HCT116 (cell line): Measurements from ENCODE around the gene DIP2C. TPM values are rescaled to one million over a fixed set of nuclear protein-coding genes. Genes with fewer than 3 reads are reported as not detected.

ENCODE experiments used
- ATAC-seq: fragments of 200-7000 bp; cut with Tn5 transposase; 2 replicates; pipeline ENCODE4 v1.9.1; 2020; ENCODE audit warnings: mild to moderate bottlenecking, moderate library complexity
- BruUV-seq: library from RNA; stranded (reverse); fragments of 400-500 nt; replicated peaks from 2 replicates; lab custom pipeline; 2021; lab: Mats Ljungman, UMichigan
- CTCF ChIA-PET: fragments of 300-600 bp; sonication (Branson Sonifier 250); formaldehyde crosslinking; loops from one replicate; lab custom pipeline; 2021; ENCODE audit warnings: antibody characterized with exemption; lab: Charles Lee
- POLR2A ChIA-PET: fragments of 300-600, 350-600 bp; sonication (Branson Sonifier 250); formaldehyde crosslinking; loops from one replicate; lab custom pipeline; 2021; ENCODE audit warnings: antibody characterized with exemption; lab: Charles Lee
- RAD21 ChIA-PET, 2 experiments: fragments of 300-600 bp; sonication (Branson Sonifier 250); formaldehyde crosslinking; loops; one replicate each; lab custom pipeline; 2023; ENCODE audit warnings: low total read pairs in 2 of 2; ENCODE audit not compliant: uncharacterized antibody in 2 of 2, unreplicated experiment in 2 of 2, low non-redundant PET in 1 of 2; lab: Charles Lee
- DNase-seq: peaks from one replicate; pipeline ENCODE4 v3.0.0-alpha.2; 2010; ENCODE audit warnings: low read depth, low spot score
- H2AFZ ChIP-seq: fragments of 200-600 bp; shearing (Covaris generic), sonication (generic); 2 replicates; pipeline ENCODE4 v1.6.1; 2017; ENCODE audit warnings: low read depth, mixed run types, mixed read lengths, antibody characterized with exemption, low read length; ENCODE audit not compliant: poor library complexity, severe bottlenecking
- H3K27ac ChIP-seq: 2 replicates; pipeline ENCODE4 v1.5.1; 2012; ENCODE audit warnings: low read depth, low read length
- H3K27me3 ChIP-seq: fragments of 200-600 bp; sonication (generic); 2 replicates; pipeline ENCODE4 v1.6.1; 2016; ENCODE audit warnings: mixed run types, low read length, mixed read lengths; ENCODE audit not compliant: insufficient read depth
- H3K36me3 ChIP-seq, 2 experiments: fragments of 200-500 bp in 1 of 2; fragments of 200-600 bp in 1 of 2; sonication (Bioruptor generic) in 1 of 2; sonication (generic) in 1 of 2; 2 replicates each; pipeline versions ENCODE4 v1.5.1 to v1.6.1; 2014 to 2016; ENCODE audit warnings: low read length in 2 of 2, inconsistent platforms in 1 of 2, mixed read lengths in 1 of 2, mixed run types in 1 of 2; ENCODE audit not compliant: insufficient read depth in 2 of 2, control insufficient read depth in 1 of 2
- H3K4me1 ChIP-seq, 2 experiments: fragments of 200-600 bp in 1 of 2; sonication (generic) in 1 of 2; 2 replicates each; pipeline versions ENCODE4 v1.5.1 to v1.6.1; 2012 to 2017; ENCODE audit warnings: low read length in 2 of 2, inconsistent platforms in 1 of 2, mild to moderate bottlenecking in 1 of 2, mixed read lengths in 1 of 2, mixed run types in 1 of 2, moderate library complexity in 1 of 2; ENCODE audit not compliant: insufficient read depth in 2 of 2, control insufficient read depth in 1 of 2
- H3K4me2 ChIP-seq: fragments of 200-600 bp; sonication (generic); 2 replicates; pipeline ENCODE4 v1.6.1; 2017; ENCODE audit warnings: mixed run types, low read length, mixed read lengths
- H3K4me3 ChIP-seq, 2 experiments: fragments of 200-600 bp in 1 of 2; sonication (generic) in 1 of 2; replicated peaks in 1 of 2; 2 replicates each; pipeline ENCODE4 v1.5.1; 2011 to 2016; ENCODE audit warnings: low read length in 2 of 2, control low read depth in 1 of 2, low read depth in 1 of 2, mild to moderate bottlenecking in 1 of 2, mixed read lengths in 1 of 2, mixed run types in 1 of 2
- H3K79me2 ChIP-seq: fragments of 200-600 bp; sonication (generic); 2 replicates; pipeline ENCODE4 v1.6.1; 2017; ENCODE audit warnings: mild to moderate bottlenecking, mixed run types, low read length, moderate library complexity, mixed read lengths; ENCODE audit not compliant: insufficient read depth
- H3K9ac ChIP-seq: fragments of 200-600 bp; sonication (generic); 2 replicates; pipeline ENCODE4 v1.6.1; 2016; ENCODE audit warnings: low read length, mixed read lengths
- H3K9me2 ChIP-seq: fragments of 200-600 bp; sonication (generic), shearing (Covaris generic); 2 replicates; pipeline ENCODE4 v1.6.1; 2017; ENCODE audit warnings: mixed run types, mild to moderate bottlenecking, moderate library complexity; ENCODE audit not compliant: insufficient read depth
- H3K9me3 ChIP-seq, 2 experiments: fragments of 200-500 bp in 1 of 2; fragments of 200-600 bp in 1 of 2; sonication (Bioruptor generic) in 1 of 2; sonication (generic) in 1 of 2; 2 replicates each; pipeline ENCODE4 v1.6.1; 2014 to 2017; ENCODE audit warnings: low read length in 2 of 2, mixed read lengths in 2 of 2, inconsistent platforms in 1 of 2, low read depth in 1 of 2, mild to moderate bottlenecking in 1 of 2, mixed run types in 1 of 2, moderate library complexity in 1 of 2; ENCODE audit not compliant: control insufficient read depth in 1 of 2, insufficient read depth in 1 of 2
- H4K20me1 ChIP-seq: fragments of 200-600 bp; sonication (generic), shearing (Covaris generic); 2 replicates; pipeline ENCODE4 v1.6.1; 2017; ENCODE audit warnings: mixed run types, mild to moderate bottlenecking, moderate library complexity; ENCODE audit not compliant: insufficient read depth
- CBX3 ChIP-seq: IDR thresholded peaks from 2 replicates; pipeline ENCODE4 v1.6.1; 2012; ENCODE audit warnings: low read depth
- EGR1 ChIP-seq: IDR thresholded peaks from 2 replicates; pipeline ENCODE4 v1.6.1; 2012; ENCODE audit warnings: low read depth
- EZH2phosphoT487 ChIP-seq: fragments of 200-600 bp; IDR thresholded peaks from 2 replicates; pipeline ENCODE4 v1.6.1; 2018; ENCODE audit warnings: antibody characterized with exemption, borderline replicate concordance
- JUND ChIP-seq: IDR thresholded peaks from 2 replicates; pipeline ENCODE4 v1.6.1; 2012
- POLR2A ChIP-seq: IDR thresholded peaks from 2 replicates; pipeline ENCODE4 v1.7.0; 2011; ENCODE audit warnings: borderline replicate concordance; ENCODE audit not compliant: insufficient read depth, insufficient read length; ENCODE audit errors: extremely low read depth
- SIN3A ChIP-seq: IDR thresholded peaks from 2 replicates; pipeline ENCODE4 v1.6.1; 2012; ENCODE audit warnings: low read depth
- SRF ChIP-seq: IDR thresholded peaks from 2 replicates; pipeline ENCODE4 v1.6.1; 2012; ENCODE audit warnings: low read depth
- TCF7L2 ChIP-seq: IDR thresholded peaks from 2 replicates; pipeline ENCODE4 v1.7.0; 2011; ENCODE audit warnings: borderline replicate concordance, inconsistent platforms; ENCODE audit not compliant: insufficient read depth, insufficient read length; ENCODE audit errors: extremely low read depth
- YY1 ChIP-seq: IDR thresholded peaks from 2 replicates; pipeline ENCODE4 v1.6.1; 2011; ENCODE audit warnings: low read length, low read depth, moderate library complexity, mild to moderate bottlenecking; ENCODE audit not compliant: insufficient replicate concordance; ENCODE audit errors: extremely low read depth
- ZNF274 ChIP-seq: fragments of 200-500 bp; sonication (Bioruptor generic); IDR thresholded peaks from 2 replicates; pipeline ENCODE4 v1.6.1; 2014; ENCODE audit warnings: mild to moderate bottlenecking, low read depth, low read length, inconsistent platforms
- intact Hi-C: fragments of 100-400 bp; cut with micrococcal nuclease; formaldehyde crosslinking; loops from 2 replicates; pipeline ENCODE4 v1.10.0; 2022
- total RNA-seq: library from RNA; stranded (reverse); gene quantifications from one replicate; pipeline ENCODE4 v1.2.1, GENCODE V29; 2021; ENCODE audit not compliant: unreplicated experiment
- TF ChIP-seq, protein P1 (sequence below), 3 experiments: fragments of 200-600 bp in 1 of 3; sonication (generic) in 1 of 3; IDR thresholded peaks in 2 of 3; conservative IDR thresholded peaks in 1 of 3; 2 replicates each; pipeline ENCODE4 v1.5.1; 2012 to 2017; ENCODE audit warnings: low read depth in 2 of 3, low read length in 2 of 3, antibody characterized with exemption in 1 of 3, borderline replicate concordance in 1 of 3, control low read depth in 1 of 3, mild to moderate bottlenecking in 1 of 3, mixed read lengths in 1 of 3, mixed run types in 1 of 3, moderate library complexity in 1 of 3; ENCODE audit not compliant: insufficient read depth in 1 of 3
- TF ChIP-seq, protein P2 (sequence below): IDR thresholded peaks from 2 replicates; pipeline ENCODE4 v1.6.1; 2012

Gene DIP2C
- total RNA-seq, 1 experiment from 2014 or later = 15.4 TPM

- TF ChIP-seq, protein P1, sequence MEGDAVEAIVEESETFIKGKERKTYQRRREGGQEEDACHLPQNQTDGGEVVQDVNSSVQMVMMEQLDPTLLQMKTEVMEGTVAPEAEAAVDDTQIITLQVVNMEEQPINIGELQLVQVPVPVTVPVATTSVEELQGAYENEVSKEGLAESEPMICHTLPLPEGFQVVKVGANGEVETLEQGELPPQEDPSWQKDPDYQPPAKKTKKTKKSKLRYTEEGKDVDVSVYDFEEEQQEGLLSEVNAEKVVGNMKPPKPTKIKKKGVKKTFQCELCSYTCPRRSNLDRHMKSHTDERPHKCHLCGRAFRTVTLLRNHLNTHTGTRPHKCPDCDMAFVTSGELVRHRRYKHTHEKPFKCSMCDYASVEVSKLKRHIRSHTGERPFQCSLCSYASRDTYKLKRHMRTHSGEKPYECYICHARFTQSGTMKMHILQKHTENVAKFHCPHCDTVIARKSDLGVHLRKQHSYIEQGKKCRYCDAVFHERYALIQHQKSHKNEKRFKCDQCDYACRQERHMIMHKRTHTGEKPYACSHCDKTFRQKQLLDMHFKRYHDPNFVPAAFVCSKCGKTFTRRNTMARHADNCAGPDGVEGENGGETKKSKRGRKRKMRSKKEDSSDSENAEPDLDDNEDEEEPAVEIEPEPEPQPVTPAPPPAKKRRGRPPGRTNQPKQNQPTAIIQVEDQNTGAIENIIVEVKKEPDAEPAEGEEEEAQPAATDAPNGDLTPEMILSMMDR (IDR thresholded peaks at IDR 0.05 in 2 of 3, conservative IDR thresholded peaks at IDR 0.05 in 1 of 3; ENCODE audit: borderline replicate concordance in 1 of 3, insufficient read depth in 1 of 3, low read depth in 2 of 3, low read length in 2 of 3) = no peak
- TF ChIP-seq POLR2A = no peak
- no peak for TF ChIP-seq TCF7L2
- no peak for TF ChIP-seq CBX3
Measured at GRCh38 chr10:269440-270074, 419.9 kb downstream of the DIP2C start (continued).

DNA sequence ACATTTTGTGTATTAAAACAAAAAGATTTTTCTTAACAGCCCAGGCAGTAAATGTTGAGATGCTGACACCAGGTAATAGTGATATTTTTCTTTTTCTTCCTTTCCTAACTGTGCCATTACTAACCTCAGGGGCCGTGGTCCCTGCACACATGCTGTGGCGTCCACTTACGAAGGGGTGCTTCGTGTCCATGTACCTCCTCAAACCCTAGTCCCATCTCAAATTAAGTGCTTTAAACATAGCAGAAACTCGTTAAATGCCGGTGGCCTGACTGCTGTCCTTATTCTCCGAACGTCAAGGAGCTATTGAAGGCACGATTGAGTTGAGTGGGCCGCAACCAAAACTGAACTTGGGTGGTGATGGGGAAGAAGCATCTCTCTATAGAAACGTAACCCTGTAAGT lies 421.8 kb downstream of the DIP2C start:
- CTCF ChIA-PET = no interaction called here
- H3K27ac ChIP-seq = no peak overlapping the region
- H3K79me2 ChIP-seq = no peaks in the 10 kb centered on the region
- TF ChIP-seq POLR2A (no peak), EGR1 (no peak), SIN3A (no peak), EZH2phosphoT487 (no peak), TCF7L2 (no peak), ZNF274 (no peak), JUND (no peak), SRF (no peak), CBX3 (no peak), YY1 (no peak)
- TF ChIP-seq, protein P2, sequence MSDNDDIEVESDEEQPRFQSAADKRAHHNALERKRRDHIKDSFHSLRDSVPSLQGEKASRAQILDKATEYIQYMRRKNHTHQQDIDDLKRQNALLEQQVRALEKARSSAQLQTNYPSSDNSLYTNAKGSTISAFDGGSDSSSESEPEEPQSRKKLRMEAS = no peak
- BruUV-seq = no TSS peak
- RAD21 ChIA-PET = no interaction called here
- H3K9me2 ChIP-seq = no peaks in the 10 kb centered on the region
- no peak for ATAC-seq
- no peaks in the 10 kb centered on the region for H3K36me3 ChIP-seq
- H4K20me1 ChIP-seq = no peaks in the 10 kb centered on the region
- no peaks in the 10 kb centered on the region for H3K27me3 ChIP-seq
- DNase-seq = no peak
- POLR2A ChIA-PET = no interaction called here
- no peak overlapping the region for H3K4me2 ChIP-seq
- no peak overlapping the region for H3K9ac ChIP-seq
- H3K4me1 ChIP-seq = peaks cover 9 to 17% of the 10 kb centered on the region in 2 experiments; a peak in 3 of 4 replicates
- H3K4me3 ChIP-seq = no peak overlapping the region
- intact Hi-C loops = no loop called here
- no peaks in the 10 kb centered on the region for H3K9me3 ChIP-seq
- H2AFZ ChIP-seq = no peak overlapping the region
